DMS 273 treated with DMSO at 0.1 percent for 48 hours (cell line): Measurements from ENCODE around the gene ANXA2R.

Experiments
- DNase-seq: peaks from one replicate; lab custom pipeline; 2025; lab: John Stamatoyannopoulos, UW

ANXA2R gene

DNA sequence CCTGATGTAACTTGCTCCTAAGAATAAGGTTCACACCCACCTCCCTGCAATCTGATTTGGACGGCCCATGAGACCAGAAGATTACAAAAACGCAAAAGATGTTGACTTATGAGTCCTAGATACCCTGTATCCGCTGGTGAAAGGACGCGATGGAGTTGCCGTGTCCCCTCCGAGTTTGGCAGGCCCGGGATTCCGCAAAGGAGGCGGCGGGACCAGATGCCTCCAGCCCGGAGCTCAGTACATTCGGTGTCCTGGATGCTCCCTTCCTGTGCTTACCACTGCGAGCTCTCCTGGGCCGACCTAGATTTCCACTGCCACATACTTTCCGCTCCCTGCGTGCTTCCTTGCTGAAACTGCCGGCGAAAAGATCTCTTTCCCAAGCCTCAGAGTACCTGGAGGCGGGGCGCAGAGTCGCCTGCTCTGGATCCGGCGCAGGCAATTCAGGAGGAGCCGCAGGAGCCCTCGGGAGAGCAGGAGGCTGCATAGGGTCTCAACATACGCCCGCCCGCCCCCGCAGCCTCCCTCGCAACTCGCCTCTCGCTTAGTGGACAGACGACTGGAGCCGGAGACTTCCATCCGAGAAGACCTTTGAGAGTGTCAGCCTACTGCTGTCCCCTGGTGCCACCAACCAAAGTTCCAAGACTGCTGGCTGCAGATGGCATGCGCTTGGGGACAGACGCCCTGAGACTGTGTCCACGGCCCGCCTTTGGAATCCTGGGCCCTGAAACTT is 39.8 kb downstream of the ANXA2R start:
- no peak for DNase-seq

- DNase-seq: no peak
These were observed 44.8 kb downstream of the ANXA2R start for GRCh38 chr5:42995360-42995751.

DNA sequence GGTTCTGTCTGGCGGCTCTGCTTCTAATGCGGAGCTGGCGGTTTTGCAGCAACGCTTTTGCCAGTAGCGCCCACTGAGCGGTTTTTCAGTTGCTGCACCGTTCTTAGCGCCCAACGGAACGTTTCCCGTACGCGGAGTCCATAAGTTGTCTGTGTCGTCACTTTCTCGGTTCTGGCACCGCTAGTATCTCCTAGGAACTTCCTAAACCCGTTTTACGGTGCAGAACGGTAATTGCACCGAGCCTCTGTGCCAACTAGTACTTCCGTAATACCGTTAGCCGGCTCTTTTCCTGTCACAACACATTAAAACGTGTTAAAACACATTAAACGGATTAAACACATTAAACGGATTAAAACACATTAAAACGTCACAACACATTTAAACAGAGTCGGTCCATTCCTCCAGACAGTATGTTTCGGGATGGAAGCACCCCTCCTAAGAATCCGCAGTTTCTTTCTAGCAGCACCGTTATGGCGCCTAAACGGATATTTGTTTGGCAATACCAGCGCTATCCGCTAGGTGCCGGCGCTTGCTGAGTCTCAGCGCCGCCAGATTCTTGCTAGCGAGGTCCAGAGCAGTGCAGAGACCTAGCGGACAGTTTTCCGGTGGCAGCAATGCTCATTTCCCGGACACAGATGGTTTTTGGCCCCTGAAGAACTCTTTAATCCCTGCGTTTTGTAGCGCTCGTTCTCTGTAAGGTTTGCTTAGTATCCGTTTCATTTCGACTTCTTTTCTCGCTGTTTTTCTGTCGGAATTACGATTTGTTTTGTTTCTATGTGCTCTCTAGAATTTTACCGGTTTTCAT is 45.4 kb downstream of the ANXA2R start:
- peak; percentile 66 for DNase-seq

- DNase-seq: no peak
These were observed 45.9 kb downstream of the ANXA2R start for GRCh38 chr5:42994246-42994554.

DNA sequence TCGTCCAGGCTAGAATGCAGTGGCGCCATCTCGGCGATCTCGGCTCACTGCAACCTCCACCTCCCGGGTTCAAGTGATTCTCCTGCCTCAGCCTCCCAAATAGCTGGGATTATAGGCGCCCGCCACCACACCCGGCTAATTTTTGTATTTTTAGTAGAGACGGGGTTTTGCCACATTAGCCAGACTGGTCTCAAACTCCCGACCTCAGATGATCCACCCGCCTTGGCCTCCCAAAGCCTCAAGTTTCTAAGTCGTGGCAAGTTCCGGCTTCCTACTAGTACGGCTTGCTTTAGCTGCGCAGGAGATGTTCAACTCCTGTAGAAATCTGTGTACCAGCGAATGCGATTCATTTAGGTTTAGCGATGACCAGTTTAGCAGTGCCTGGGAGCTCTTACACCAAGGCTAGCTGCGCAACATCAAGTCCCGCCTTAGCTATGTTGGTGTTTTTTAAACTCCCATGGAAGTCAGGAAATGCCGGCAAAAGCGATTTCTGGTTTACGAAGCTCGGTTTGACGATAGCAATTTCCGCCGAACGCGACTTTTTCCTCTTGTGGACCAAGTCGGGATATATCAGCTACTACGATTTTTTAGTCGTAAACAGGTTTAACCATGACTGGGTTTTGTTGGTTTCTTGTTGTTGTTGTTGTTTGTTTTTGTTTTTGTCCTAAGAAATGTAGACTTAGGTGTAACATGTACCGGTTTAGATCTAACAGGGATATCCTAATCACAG is 46.4 kb downstream of the ANXA2R start:
- DNase-seq: no peak

DNA sequence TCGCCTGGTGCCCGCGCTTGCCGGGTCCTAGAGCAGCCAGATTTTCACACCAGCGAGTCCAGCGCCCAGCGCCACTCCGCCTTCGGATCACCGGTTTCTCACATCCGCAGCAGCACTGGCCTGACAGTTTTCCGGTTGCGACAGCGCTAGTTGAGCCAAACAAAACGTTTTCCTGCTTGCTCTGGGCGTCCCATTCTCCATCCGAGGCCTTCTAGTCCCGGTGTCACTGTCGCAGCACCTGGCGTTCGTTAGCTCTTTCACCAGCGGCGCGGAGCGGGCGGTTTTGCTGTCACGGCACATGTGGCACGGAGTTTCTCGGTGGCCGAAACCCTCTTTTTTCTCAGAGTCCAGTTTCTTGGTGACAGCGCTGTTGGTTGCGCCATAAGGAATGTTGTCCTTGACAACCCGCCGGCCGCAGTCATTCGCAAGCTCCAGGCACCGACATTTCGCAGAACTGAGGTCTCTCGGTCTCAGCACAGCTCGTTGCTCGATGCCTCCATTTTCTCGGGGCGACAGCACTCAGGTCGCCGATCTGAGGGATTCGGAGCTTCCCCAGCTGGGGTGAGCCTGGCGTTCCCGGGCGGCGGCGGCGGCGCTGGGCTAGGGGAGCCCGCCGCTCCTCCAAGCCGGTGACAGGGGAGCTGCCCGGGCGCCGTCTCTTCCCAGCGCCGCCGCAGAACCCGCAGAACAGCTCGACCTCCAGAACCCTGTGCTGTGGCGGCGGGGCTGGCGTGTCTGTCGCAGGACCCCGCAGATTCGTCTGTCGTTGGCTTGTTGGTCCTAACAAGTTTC is 47.8 kb downstream of the ANXA2R start:
- DNase-seq: no peak

DNA sequence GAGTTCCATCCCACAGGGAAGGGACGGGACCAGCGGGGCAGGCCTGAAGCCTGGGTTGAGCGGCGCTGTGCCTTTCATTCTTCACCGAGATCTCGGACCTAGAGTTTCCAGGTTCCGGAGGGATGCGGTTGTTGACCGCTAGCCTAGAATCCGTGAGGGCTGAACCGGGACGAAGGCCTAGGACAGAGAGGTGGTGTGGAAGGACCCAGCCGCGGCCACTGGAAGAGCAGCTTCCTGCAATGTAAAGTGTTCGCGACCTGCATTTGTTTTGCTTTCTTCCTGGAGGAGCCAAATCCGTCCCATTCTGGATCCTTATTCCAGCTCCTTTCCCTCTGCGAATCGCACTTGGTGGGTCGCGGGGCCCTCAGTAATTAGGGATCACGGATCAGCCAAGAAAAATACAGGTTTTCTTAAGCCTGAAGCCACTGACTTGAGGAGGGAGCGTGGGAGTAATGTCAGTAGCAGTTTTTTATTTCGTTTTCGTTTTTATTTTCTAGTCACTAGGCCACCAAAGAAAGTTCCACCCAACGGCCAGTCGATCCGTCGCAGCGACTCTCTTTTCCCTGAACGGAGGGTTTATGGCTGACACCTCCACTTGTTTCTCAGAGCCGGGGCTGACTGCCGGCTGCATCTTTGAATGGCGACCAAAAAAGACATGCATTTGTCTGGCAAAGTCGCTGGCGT is 48.6 kb downstream of the ANXA2R start:
- DNase-seq: no peak

DNA sequence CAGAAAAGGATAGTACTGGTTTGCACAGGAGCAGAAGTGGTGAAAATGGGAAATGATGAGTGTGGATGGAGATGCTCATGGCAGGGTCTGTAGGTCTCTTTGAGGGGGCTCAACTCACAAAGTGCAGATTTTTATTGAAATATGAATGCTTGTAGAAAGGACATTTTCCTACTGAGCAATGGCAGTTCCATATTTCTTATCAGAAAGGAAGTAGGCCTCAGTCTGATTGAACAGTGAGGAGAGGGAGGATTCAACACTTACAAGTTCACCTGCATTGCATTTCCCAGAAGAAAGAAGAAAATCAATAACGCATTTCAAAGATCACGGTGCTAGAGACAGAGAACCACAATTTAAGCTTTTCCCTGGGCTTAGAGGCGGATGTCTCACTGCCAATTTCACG is 49.2 kb downstream of the ANXA2R start:
- DNase-seq: no peak
